Liver (tissue), 9 donors: Measurements from ENCODE around the gene KPNA4. TPM values are rescaled to one million over a fixed set of nuclear protein-coding genes. Genes with fewer than 3 reads are reported as not detected.

Source experiments
- DNase-seq: peaks from one replicate; pipeline ENCODE4 v3.0.0-alpha.2; 2017; ENCODE audit warnings: low spot score
- H3K27ac ChIP-seq, 2 donors: one replicate each; pipeline ENCODE4 v1.7.0; 2013; ENCODE audit warnings: inconsistent platforms in 2 of 2, low read length in 2 of 2, control low read depth in 1 of 2, low read depth in 1 of 2, mild to moderate bottlenecking in 1 of 2
- H3K27me3 ChIP-seq, 4 donors: one replicate each; pipeline versions ENCODE4 v1.6.1 to v1.7.0; 2013; ENCODE audit warnings: low read length in 3 of 4, inconsistent platforms in 1 of 4, mild to moderate bottlenecking in 1 of 4, moderate library complexity in 1 of 4; ENCODE audit not compliant: control insufficient read depth in 4 of 4, insufficient read depth in 4 of 4
- H3K36me3 ChIP-seq, 4 donors: one replicate each; pipeline versions ENCODE4 v1.6.1 to v1.7.0; 2013; ENCODE audit warnings: low read length in 3 of 4, mild to moderate bottlenecking in 3 of 4, low read depth in 1 of 4, moderate library complexity in 1 of 4; ENCODE audit not compliant: control insufficient read depth in 4 of 4, insufficient read depth in 3 of 4
- H3K4me1 ChIP-seq, 4 donors: one replicate each; pipeline versions ENCODE4 v1.6.1 to v1.7.0; 2013; ENCODE audit warnings: low read length in 3 of 4, mild to moderate bottlenecking in 3 of 4, moderate library complexity in 1 of 4; ENCODE audit not compliant: control insufficient read depth in 4 of 4, insufficient read depth in 4 of 4
- H3K4me3 ChIP-seq, 3 donors: one replicate each; pipeline versions ENCODE4 v1.6.1 to v1.7.0; 2013; ENCODE audit warnings: low read length in 3 of 3, control low read depth in 1 of 3, low read depth in 1 of 3, mild to moderate bottlenecking in 1 of 3
- H3K9ac ChIP-seq, 2 donors: one replicate each; pipeline ENCODE4 v1.7.0; 2013; ENCODE audit warnings: low read length in 2 of 2, mild to moderate bottlenecking in 2 of 2, moderate library complexity in 2 of 2, control low read depth in 1 of 2, low read depth in 1 of 2
- H3K9me3 ChIP-seq, 4 donors: one replicate each; pipeline versions ENCODE4 v1.6.1 to v1.7.0; 2013; ENCODE audit warnings: low read length in 3 of 4; ENCODE audit not compliant: control insufficient read depth in 4 of 4
- FOXA1 ChIP-seq: IDR thresholded peaks from 2 replicates; pipeline ENCODE4 v1.6.1; 2016; ENCODE audit warnings: antibody characterized with exemption
- FOXA2 ChIP-seq: IDR thresholded peaks from 2 replicates; pipeline ENCODE4 v1.6.1; 2016; ENCODE audit warnings: antibody characterized with exemption
- HNF4G ChIP-seq: IDR thresholded peaks from 2 replicates; pipeline ENCODE4 v1.6.1; 2016; ENCODE audit warnings: antibody characterized with exemption
- NR2F2 ChIP-seq: IDR thresholded peaks from 2 replicates; pipeline ENCODE4 v1.6.1; 2016; ENCODE audit warnings: antibody characterized with exemption
- RAD21 ChIP-seq, 2 donors: IDR thresholded peaks; 2 replicates each; pipeline ENCODE4 v1.6.1; 2016; ENCODE audit warnings: antibody characterized with exemption in 2 of 2, mild to moderate bottlenecking in 2 of 2
- YY1 ChIP-seq: IDR thresholded peaks from 2 replicates; pipeline ENCODE4 v1.6.1; 2016; ENCODE audit warnings: antibody characterized with exemption, mild to moderate bottlenecking
- WGBS: extraction: QIAGEN DNeasy Blood & Tissue Kit; methylation state at CpG from one replicate; pipeline ENCODE4 v1.1.7; 2013; 5-methylcytosine and 5-hydroxymethylcytosine counted together
- polyA plus RNA-seq, 2 donors: library from polyadenylated mRNA; stranded (reverse) in 1 of 2; unstranded in 1 of 2; fragments of 200-250 nt in 1 of 2; fragments of >200 nt in 1 of 2; fragmentation: Nextera tagmentation in 1 of 2; extraction: Ambion mirVana in 1 of 2; gene quantifications; one replicate each; pipeline versions ENCODE4 v1.2.1 to v1.2.3, GENCODE V29; 2013 to 2015
- total RNA-seq, 2 donors: library from RNA; depleted of rRNA; stranded (reverse); fragments of >200 nt; gene quantifications; one replicate each; pipeline ENCODE4 v1.2.3, GENCODE V29; 2014
- TF ChIP-seq, protein P1 (sequence below): IDR thresholded peaks from 2 replicates; pipeline ENCODE4 v1.6.1; 2016; ENCODE audit warnings: antibody characterized with exemption
- TF ChIP-seq, protein P2 (sequence below): IDR thresholded peaks from 2 replicates; pipeline ENCODE4 v1.6.1; 2016; ENCODE audit warnings: antibody characterized with exemption, mild to moderate bottlenecking
- donor health status: healthy.
- donor health status: healthy.
- donor health status: healthy.
- donor health status: healthy.
- donor health status: healthy.

KPNA4 gene
- total and polyA plus RNA-seq, 4 donors = 6.1 to 14.1 (median 10.3) TPM

DNA sequence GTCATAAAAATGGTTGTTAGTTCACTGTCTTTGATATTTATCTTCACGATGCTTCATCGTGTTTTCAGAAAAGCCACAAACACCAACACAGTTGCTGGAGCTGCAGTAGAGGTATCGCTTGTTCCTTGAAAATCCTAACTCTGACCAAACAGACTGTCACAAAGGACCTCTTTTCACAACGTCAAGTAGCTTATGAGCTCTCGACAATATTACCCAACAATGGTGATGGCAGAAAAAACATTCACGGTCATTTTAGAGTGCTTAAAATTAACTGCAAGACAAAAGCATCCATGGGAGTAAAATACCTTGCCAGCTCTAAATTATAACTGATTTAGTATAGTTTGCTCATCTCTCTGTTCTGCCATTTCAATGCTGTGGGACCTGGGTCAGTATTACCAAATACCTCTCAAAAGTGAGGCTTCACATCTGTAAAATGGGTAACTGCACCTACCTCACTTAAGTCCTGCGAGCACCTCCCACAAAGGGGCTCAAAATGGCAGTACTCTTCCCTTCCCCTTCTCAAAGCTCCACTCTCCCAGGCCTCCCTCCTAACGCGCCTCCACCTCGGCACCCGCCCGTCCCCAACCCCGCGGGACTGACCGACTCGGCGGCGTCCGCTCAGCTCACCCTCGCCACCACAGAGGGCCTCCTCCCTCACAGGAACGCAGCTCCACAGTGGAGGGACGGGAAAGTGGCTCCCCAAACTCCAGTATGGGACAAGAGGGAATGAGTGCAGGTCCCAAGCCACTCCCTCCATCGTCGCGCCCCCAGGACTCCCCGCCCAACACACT lies 116.3 kb downstream of the KPNA4 start:
- 13% methylated on average over 26 of the region's 26 CpGs for WGBS

DNA sequence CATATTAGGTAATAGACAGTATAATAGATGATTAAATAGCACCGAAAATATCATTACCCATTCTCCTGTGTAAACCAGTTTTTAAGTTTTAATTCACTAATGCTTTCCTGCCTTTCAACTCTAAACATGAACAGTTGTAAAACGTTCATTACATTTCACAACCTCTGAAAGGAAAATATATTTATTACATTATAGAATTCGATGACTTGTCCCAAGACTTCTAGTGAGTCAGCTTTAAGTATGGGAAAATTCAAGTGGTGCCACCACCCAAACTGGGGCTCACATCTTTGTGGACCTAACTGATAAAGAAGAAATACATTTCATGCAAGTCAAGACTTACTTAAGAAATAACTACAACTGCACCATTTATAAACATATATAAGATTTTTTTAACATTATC lies 117.8 kb downstream of the KPNA4 start:
- no peaks in the 10 kb centered on the region for H3K36me3 ChIP-seq
- H3K4me3 ChIP-seq = no peak overlapping the region
- H3K9ac ChIP-seq = no peak overlapping the region
- TF ChIP-seq FOXA2 (no peak), NR2F2 (no peak)
- TF ChIP-seq, protein P1, sequence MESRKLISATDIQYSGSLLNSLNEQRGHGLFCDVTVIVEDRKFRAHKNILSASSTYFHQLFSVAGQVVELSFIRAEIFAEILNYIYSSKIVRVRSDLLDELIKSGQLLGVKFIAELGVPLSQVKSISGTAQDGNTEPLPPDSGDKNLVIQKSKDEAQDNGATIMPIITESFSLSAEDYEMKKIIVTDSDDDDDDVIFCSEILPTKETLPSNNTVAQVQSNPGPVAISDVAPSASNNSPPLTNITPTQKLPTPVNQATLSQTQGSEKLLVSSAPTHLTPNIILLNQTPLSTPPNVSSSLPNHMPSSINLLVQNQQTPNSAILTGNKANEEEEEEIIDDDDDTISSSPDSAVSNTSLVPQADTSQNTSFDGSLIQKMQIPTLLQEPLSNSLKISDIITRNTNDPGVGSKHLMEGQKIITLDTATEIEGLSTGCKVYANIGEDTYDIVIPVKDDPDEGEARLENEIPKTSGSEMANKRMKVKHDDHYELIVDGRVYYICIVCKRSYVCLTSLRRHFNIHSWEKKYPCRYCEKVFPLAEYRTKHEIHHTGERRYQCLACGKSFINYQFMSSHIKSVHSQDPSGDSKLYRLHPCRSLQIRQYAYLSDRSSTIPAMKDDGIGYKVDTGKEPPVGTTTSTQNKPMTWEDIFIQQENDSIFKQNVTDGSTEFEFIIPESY = no peak
- H3K27me3 ChIP-seq = peaks cover 0 to 2% (median 0%) of the 10 kb centered on the region in 4 donors
- H3K9me3 ChIP-seq = peaks cover 0 to 1% (median 0%) of the 10 kb centered on the region in 4 donors
- no peak for DNase-seq
- peaks cover 2 to 9% (median 5%) of the 10 kb centered on the region in 4 donors for H3K4me1 ChIP-seq
- no peak overlapping the region for H3K27ac ChIP-seq
- 78% methylated on average over 3 of the region's 3 CpGs for WGBS

More for the DNA sequence above, 116.3 kb downstream of the KPNA4 start:
- Histone ChIP-seq H3K9me3 (peaks cover 0 to 1% (median 0%) of the 10 kb centered on the region in 4 donors), H3K36me3 (no peaks in the 10 kb centered on the region), H3K4me1 (peaks cover 2 to 9% (median 5%) of the 10 kb centered on the region in 4 donors), H3K9ac (no peak overlapping the region), H3K4me3 (peak overlapping the region; percentile 47 to 75 (median 52)), H3K27me3 (peaks cover 0 to 2% (median 0%) of the 10 kb centered on the region in 4 donors), H3K27ac (peak overlapping the region in 1 of 2 donors; percentile 47)
- no peak for DNase-seq
- TF ChIP-seq HNF4G (no peak), YY1 (no peak), RAD21 (IDR thresholded peaks at IDR 0.05) (no peak), FOXA1 (no peak)
- TF ChIP-seq, protein P1 = no peak
- TF ChIP-seq, protein P2, sequence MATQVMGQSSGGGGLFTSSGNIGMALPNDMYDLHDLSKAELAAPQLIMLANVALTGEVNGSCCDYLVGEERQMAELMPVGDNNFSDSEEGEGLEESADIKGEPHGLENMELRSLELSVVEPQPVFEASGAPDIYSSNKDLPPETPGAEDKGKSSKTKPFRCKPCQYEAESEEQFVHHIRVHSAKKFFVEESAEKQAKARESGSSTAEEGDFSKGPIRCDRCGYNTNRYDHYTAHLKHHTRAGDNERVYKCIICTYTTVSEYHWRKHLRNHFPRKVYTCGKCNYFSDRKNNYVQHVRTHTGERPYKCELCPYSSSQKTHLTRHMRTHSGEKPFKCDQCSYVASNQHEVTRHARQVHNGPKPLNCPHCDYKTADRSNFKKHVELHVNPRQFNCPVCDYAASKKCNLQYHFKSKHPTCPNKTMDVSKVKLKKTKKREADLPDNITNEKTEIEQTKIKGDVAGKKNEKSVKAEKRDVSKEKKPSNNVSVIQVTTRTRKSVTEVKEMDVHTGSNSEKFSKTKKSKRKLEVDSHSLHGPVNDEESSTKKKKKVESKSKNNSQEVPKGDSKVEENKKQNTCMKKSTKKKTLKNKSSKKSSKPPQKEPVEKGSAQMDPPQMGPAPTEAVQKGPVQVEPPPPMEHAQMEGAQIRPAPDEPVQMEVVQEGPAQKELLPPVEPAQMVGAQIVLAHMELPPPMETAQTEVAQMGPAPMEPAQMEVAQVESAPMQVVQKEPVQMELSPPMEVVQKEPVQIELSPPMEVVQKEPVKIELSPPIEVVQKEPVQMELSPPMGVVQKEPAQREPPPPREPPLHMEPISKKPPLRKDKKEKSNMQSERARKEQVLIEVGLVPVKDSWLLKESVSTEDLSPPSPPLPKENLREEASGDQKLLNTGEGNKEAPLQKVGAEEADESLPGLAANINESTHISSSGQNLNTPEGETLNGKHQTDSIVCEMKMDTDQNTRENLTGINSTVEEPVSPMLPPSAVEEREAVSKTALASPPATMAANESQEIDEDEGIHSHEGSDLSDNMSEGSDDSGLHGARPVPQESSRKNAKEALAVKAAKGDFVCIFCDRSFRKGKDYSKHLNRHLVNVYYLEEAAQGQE = no peak
